GM23338 (cell line): ENCODE data around the gene USH2A. TPM values are rescaled to one million over a fixed set of nuclear protein-coding genes. Genes with fewer than 3 reads are reported as not detected.
A peak's percentile ranks its signal among the peaks of the same experiment; 100 is the strongest.

Experiments used
- ATAC-seq: fragments of 200-7000 bp; cut with Tn5 transposase; 3 replicates; pipeline ENCODE4 v1.9.1; 2020
- DNase-seq: peaks from one replicate; pipeline ENCODE4 v3.0.0-alpha.2; 2015; ENCODE audit warnings: low spot score
- H2AFZ ChIP-seq: fragments of 200-600 bp; sonication (generic); 2 replicates; pipeline ENCODE4 v1.8.0; 2016; ENCODE audit warnings: antibody characterized with exemption, mild to moderate bottlenecking, moderate library complexity
- H3F3A ChIP-seq: fragments of 200-600 bp; sonication (generic); replicated peaks from 2 replicates; pipeline ENCODE4 v1.8.0; 2017; ENCODE audit warnings: antibody characterized with exemption, mixed run types, low read depth
- H3K27ac ChIP-seq: fragments of 200-600 bp; sonication (generic); 2 replicates; pipeline ENCODE4 v1.6.1; 2016; ENCODE audit warnings: low read depth
- H3K27me3 ChIP-seq: fragments of 200-600 bp; sonication (generic); 2 replicates; pipeline ENCODE4 v1.8.0; 2016; ENCODE audit warnings: mild to moderate bottlenecking, mixed run types, moderate library complexity; ENCODE audit not compliant: insufficient read depth
- H3K36me3 ChIP-seq: fragments of 200-600 bp; sonication (generic); 2 replicates; pipeline ENCODE4 v1.8.0; 2016; ENCODE audit warnings: mild to moderate bottlenecking; ENCODE audit not compliant: insufficient read depth
- H3K4me1 ChIP-seq: fragments of 200-600 bp; sonication (generic); 2 replicates; pipeline ENCODE4 v1.8.0; 2016; ENCODE audit warnings: mild to moderate bottlenecking, moderate library complexity; ENCODE audit not compliant: insufficient read depth
- H3K4me2 ChIP-seq: fragments of 200-600 bp; sonication (generic); 2 replicates; pipeline ENCODE4 v1.7.1; 2017; ENCODE audit warnings: mixed run types
- H3K4me3 ChIP-seq: fragments of 200-600 bp; sonication (generic); 2 replicates; pipeline ENCODE4 v1.6.1; 2016; ENCODE audit warnings: mixed run types
- H3K79me2 ChIP-seq: fragments of 200-600 bp; sonication (generic); replicated peaks from 2 replicates; pipeline ENCODE4 v1.8.0; 2017; ENCODE audit warnings: mild to moderate bottlenecking; ENCODE audit not compliant: insufficient read depth
- H3K9me2 ChIP-seq: fragments of 200-600 bp; sonication (generic); 2 replicates; pipeline ENCODE4 v1.8.0; 2017; ENCODE audit not compliant: insufficient read depth
- H4K20me1 ChIP-seq: fragments of 200-600 bp; sonication (generic); replicated peaks from 2 replicates; pipeline ENCODE4 v1.8.0; 2017; ENCODE audit warnings: mild to moderate bottlenecking; ENCODE audit not compliant: insufficient read depth
- H3K27ac Mint-ChIP-seq: 2 replicates; pipeline ENCODE4 v1.8.0; 2020; ENCODE audit warnings: inconsistent platforms, mild to moderate bottlenecking, moderate library complexity, mixed read lengths
- H3K27me3 Mint-ChIP-seq: 3 replicates; pipeline ENCODE4 v1.8.0; 2022; ENCODE audit warnings: low read depth, mild to moderate bottlenecking, moderate library complexity, mixed read lengths, inconsistent platforms; ENCODE audit not compliant: insufficient read depth, poor library complexity
- H3K36me3 Mint-ChIP-seq: 3 replicates; pipeline ENCODE4 v1.8.0; 2021; ENCODE audit warnings: low read depth, mild to moderate bottlenecking, inconsistent platforms, moderate library complexity, mixed read lengths
- H3K4me1 Mint-ChIP-seq: 3 replicates; pipeline ENCODE4 v1.8.0; 2020; ENCODE audit warnings: mild to moderate bottlenecking, inconsistent platforms, mixed read lengths
- H3K4me3 Mint-ChIP-seq: 3 replicates; pipeline ENCODE4 v1.8.0; 2021; ENCODE audit warnings: moderate library complexity, mild to moderate bottlenecking, inconsistent platforms, mixed read lengths
- H3K9me3 Mint-ChIP-seq: 3 replicates; pipeline ENCODE4 v1.8.0; 2020; ENCODE audit warnings: moderate library complexity, mild to moderate bottlenecking, inconsistent platforms, mixed read lengths
- EZH2 ChIP-seq: fragments of 200-600 bp; sonication (generic); IDR thresholded peaks from one replicate; pipeline ENCODE4 v1.8.0; 2017; ENCODE audit warnings: antibody characterized with exemption, mild to moderate bottlenecking, low read depth; ENCODE audit not compliant: unreplicated experiment
- EZH2phosphoT487 ChIP-seq: fragments of 200-600 bp; sonication (generic); IDR thresholded peaks from one replicate; pipeline ENCODE4 v1.8.1; 2018; ENCODE audit warnings: antibody characterized with exemption; ENCODE audit not compliant: unreplicated experiment
- JUNB ChIP-seq: IDR thresholded peaks from one replicate; pipeline ENCODE4 v1.6.1; 2016; ENCODE audit warnings: antibody characterized with exemption; ENCODE audit not compliant: unreplicated experiment
- NANOG ChIP-seq: IDR thresholded peaks from 2 replicates; pipeline ENCODE4 v1.6.1; 2016; ENCODE audit warnings: antibody characterized with exemption, borderline replicate concordance
- POLR2AphosphoS5 ChIP-seq: IDR thresholded peaks from 2 replicates; pipeline ENCODE4 v1.6.1; 2016; ENCODE audit warnings: antibody characterized with exemption, low read depth
- REST ChIP-seq: IDR thresholded peaks from one replicate; pipeline ENCODE4 v1.6.1; 2018; ENCODE audit warnings: antibody characterized with exemption; ENCODE audit not compliant: unreplicated experiment
- STAT1 ChIP-seq: IDR thresholded peaks from one replicate; pipeline ENCODE4 v1.6.1; 2016; ENCODE audit warnings: antibody characterized with exemption; ENCODE audit not compliant: unreplicated experiment
- ZNF331 ChIP-seq: fragments of 250-450 bp; sonication (Bioruptor Pico); IDR thresholded peaks from 2 replicates; pipeline ENCODE4 v1.5.0; 2020; ENCODE audit warnings: low read depth, mild to moderate bottlenecking, moderate library complexity
- polyA plus RNA-seq: library from polyadenylated mRNA; unstranded; fragments of >200 nt; fragmentation: Nextera tagmentation; extraction: Ambion mirVana; gene quantifications from 2 replicates; pipeline ENCODE4 v1.2.1, GENCODE V29; 2016
- total RNA-seq: library from RNA; depleted of rRNA; stranded (reverse); fragments of >200 nt; shearing (Covaris generic); gene quantifications from 2 replicates; pipeline ENCODE4 v1.2.3, GENCODE V29; 2014
- TF ChIP-seq, protein P1 (sequence below), 2 experiments: fragments of 200-600 bp in 1 of 2; sonication (generic) in 1 of 2; conservative IDR thresholded peaks; 2 replicates each; pipeline versions ENCODE4 v1.5.1 to v1.6.1; 2016 to 2017; ENCODE audit warnings: antibody characterized with exemption in 2 of 2, low read depth in 2 of 2, mild to moderate bottlenecking in 2 of 2, moderate library complexity in 1 of 2
- TF ChIP-seq, protein P2 (sequence below): IDR thresholded peaks from 2 replicates; pipeline ENCODE4 v1.6.1; 2016; ENCODE audit warnings: antibody characterized with exemption

USH2A gene
- total and polyA plus RNA-seq, 2 experiments from 2014 or later, result 0.03 TPM

GRCh38 chr1:216015116-216015515 is 408.1 kb downstream of the USH2A start (continued):
- TF ChIP-seq, protein P1, sequence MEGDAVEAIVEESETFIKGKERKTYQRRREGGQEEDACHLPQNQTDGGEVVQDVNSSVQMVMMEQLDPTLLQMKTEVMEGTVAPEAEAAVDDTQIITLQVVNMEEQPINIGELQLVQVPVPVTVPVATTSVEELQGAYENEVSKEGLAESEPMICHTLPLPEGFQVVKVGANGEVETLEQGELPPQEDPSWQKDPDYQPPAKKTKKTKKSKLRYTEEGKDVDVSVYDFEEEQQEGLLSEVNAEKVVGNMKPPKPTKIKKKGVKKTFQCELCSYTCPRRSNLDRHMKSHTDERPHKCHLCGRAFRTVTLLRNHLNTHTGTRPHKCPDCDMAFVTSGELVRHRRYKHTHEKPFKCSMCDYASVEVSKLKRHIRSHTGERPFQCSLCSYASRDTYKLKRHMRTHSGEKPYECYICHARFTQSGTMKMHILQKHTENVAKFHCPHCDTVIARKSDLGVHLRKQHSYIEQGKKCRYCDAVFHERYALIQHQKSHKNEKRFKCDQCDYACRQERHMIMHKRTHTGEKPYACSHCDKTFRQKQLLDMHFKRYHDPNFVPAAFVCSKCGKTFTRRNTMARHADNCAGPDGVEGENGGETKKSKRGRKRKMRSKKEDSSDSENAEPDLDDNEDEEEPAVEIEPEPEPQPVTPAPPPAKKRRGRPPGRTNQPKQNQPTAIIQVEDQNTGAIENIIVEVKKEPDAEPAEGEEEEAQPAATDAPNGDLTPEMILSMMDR (conservative IDR thresholded peaks at IDR 0.05; ENCODE audit: low read depth in 2 of 2), result no peak
- TF ChIP-seq STAT1 (no peak), POLR2AphosphoS5 (no peak), JUNB (no peak), EZH2phosphoT487 (no peak)

DNA sequence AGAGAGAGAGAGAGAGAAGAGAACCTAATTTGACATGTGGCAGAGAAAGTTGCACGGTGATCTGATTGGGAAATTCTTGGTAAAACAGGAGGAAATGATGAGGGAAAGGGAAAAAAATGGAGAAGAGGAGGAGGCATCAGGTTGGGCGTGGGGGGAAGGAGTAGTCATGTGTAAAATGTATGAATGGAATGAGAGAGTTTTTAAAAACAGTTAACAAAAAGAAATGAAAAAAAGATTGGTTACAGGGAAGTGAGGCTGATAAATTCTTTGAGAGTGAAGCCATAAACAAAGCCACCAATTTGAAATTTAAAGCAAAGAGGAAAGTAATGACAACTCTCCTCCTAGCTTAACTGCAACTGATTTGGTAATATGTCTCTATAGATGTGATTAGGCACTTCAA is 409.2 kb downstream of the USH2A start:
- peaks cover 7% of the 10 kb centered on the region for H3K9me3 Mint-ChIP-seq
- peaks cover 19% of the 10 kb centered on the region for H3K4me1 Mint-ChIP-seq
- H4K20me1 ChIP-seq, result no peaks in the 10 kb centered on the region
- DNase-seq (no peak), ATAC-seq (no peak)
- H3K36me3 ChIP-seq, result no peaks in the 10 kb centered on the region
- H3K36me3 Mint-ChIP-seq, result peaks cover 7% of the 10 kb centered on the region
- H3K27ac Mint-ChIP-seq, result peak overlapping the region; percentile 40; the same call in 1 of the 2 replicates
- H3F3A ChIP-seq, result no peaks in the 10 kb centered on the region
- H3K79me2 ChIP-seq, result no peaks in the 10 kb centered on the region
- H3K27me3 ChIP-seq, result no peaks in the 10 kb centered on the region
- no peaks in the 10 kb centered on the region for H3K9me2 ChIP-seq
- peak overlapping the region; percentile 84 for H3K27ac ChIP-seq
- H2AFZ ChIP-seq, result no peak overlapping the region
- H3K27me3 Mint-ChIP-seq, result peaks cover 5% of the 10 kb centered on the region
- H3K4me2 ChIP-seq, result peak overlapping the region; percentile 21; the same call in 1 of the 2 replicates
- H3K4me3 Mint-ChIP-seq, result no peak overlapping the region
- H3K4me1 ChIP-seq, result peaks cover 17% of the 10 kb centered on the region
- no peak overlapping the region for H3K4me3 ChIP-seq
- TF ChIP-seq JUNB (no peak), POLR2AphosphoS5 (no peak), EZH2 (no peak), ZNF331 (CRISPR knock-in tag) (no peak), REST (no peak), EZH2phosphoT487 (no peak), NANOG (no peak), STAT1 (no peak)
- TF ChIP-seq, protein P2, sequence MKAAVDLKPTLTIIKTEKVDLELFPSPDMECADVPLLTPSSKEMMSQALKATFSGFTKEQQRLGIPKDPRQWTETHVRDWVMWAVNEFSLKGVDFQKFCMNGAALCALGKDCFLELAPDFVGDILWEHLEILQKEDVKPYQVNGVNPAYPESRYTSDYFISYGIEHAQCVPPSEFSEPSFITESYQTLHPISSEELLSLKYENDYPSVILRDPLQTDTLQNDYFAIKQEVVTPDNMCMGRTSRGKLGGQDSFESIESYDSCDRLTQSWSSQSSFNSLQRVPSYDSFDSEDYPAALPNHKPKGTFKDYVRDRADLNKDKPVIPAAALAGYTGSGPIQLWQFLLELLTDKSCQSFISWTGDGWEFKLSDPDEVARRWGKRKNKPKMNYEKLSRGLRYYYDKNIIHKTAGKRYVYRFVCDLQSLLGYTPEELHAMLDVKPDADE, result no peak
- TF ChIP-seq, protein P1 (conservative IDR thresholded peaks at IDR 0.05; ENCODE audit: low read depth in 2 of 2), result no peak
